Measurements from ENCODE around the gene RTRAF. TPM values are rescaled to one million over a fixed set of nuclear protein-coding genes. Genes with fewer than 3 reads are reported as not detected.

RTRAF gene
- total RNA-seq, 2 donors from 2014 or later, result 138 to 190 TPM

DNA sequence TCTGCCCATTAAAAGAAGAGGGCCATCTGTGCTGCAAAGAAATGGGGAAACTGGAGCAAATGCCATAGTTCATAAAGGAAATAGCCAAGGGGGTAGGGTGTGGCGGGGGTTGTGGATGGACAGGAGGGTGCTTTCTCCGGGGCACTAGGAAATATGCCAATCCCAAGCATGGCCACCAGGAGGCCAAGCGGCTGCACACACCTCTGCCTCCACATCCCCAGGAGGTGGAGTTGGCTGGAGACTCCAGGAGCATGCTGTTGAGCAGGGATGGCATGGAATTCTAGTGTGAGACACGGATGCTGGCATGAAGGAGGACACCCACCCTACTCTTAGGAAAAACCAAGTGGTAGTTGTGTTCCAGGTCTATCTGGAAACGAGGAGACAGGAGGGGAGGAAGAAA is 54.3 kb downstream of the RTRAF start:
- ATAC-seq (replicated peaks), result peak; percentile 63
- Mint-ChIP-seq H3K4me1 (peaks cover 4% of the 10 kb centered on the region), H3K4me3 (no peak overlapping the region), H3K27ac (no peak overlapping the region), H3K9me3 (no peaks in the 10 kb centered on the region), H3K27me3 (peaks cover 3% of the 10 kb centered on the region), H3K36me3 (ENCODE audit: low read depth) (no peaks in the 10 kb centered on the region)

DNA sequence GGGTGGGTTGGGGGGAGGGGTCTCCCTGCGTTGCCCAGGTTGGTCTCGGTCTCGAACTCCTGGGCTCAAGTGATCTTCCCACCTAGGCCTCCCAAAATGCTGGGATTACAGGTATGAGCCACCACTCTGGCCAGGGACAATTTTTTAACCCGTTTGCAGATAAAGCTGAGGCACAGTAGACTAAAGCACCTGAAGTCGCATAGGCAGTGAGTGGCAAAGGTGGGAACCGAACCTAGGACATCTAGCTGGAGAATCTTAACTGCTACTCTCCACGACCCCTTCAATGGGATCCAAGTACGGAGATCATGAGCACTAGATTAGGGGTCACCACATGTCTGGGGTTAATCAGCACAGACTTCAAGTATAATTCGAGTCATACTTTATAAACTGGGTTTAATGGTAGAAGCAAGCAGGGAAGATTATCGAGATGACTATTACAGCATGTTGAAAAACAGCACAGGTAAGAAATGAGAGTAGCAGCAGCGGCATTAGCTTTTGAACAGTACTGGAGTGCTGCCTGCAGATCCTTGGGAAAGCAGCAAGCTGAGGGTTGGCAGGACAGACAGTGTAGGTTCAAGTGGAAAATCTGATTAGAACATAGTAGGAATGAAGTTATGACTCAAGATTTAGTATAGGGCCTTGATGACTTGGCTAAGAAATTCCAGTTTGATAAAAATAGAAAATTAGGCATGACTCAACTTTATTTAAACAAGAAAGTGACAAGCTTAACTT is 55.6 kb downstream of the RTRAF start:
- H3K27me3 Mint-ChIP-seq, result peaks cover 3% of the 10 kb centered on the region
- no peak overlapping the region for H3K4me3 Mint-ChIP-seq
- peaks cover 4% of the 10 kb centered on the region for H3K4me1 Mint-ChIP-seq
- no peaks in the 10 kb centered on the region for H3K36me3 Mint-ChIP-seq (ENCODE audit: low read depth)
- H3K27ac Mint-ChIP-seq, result no peak overlapping the region
- ATAC-seq (replicated peaks), result peak; percentile 74
- H3K9me3 Mint-ChIP-seq, result no peaks in the 10 kb centered on the region

DNA sequence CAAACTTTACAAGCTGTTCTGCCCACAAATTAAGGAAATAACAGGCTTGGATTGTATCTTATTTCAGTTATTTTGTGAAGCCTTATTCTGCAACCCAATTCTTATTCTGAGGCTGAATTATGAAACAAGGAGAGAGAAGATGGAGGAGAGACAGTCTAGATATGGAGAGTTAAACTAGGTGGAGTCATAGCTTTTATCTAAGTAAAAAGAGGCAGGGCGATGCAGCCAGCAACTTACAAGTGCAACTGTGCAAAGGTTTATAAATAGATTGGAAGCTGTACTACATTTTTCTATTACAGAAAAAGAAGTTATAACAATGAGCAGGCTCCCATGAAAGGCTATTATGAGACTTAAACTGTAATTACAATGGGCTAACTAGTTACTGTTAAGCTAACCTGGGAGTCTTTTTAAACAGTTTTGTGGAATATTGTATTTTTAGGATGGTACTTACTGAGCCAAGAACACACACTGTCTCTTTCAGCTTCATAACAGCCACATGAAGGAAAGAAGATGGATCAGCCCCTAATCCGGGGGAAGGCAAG is 57.1 kb downstream of the RTRAF start:
- Mint-ChIP-seq H3K27ac (no peak overlapping the region), H3K36me3 (ENCODE audit: low read depth) (no peaks in the 10 kb centered on the region)

GRCh38 chr14:52048116-52048515 is 58.8 kb downstream of the RTRAF start:
- no peak for ATAC-seq (replicated peaks)
- Mint-ChIP-seq H3K9me3 (no peaks in the 10 kb centered on the region), H3K27me3 (peaks cover 3% of the 10 kb centered on the region), H3K4me1 (peaks cover 4% of the 10 kb centered on the region), H3K4me3 (no peak overlapping the region), H3K36me3 (ENCODE audit: low read depth) (no peaks in the 10 kb centered on the region), H3K27ac (no peak overlapping the region)

More for the DNA sequence above, 57.1 kb downstream of the RTRAF start:
- no peak for ATAC-seq (replicated peaks)
- Mint-ChIP-seq H3K4me3 (no peak overlapping the region), H3K27me3 (peaks cover 3% of the 10 kb centered on the region), H3K9me3 (no peaks in the 10 kb centered on the region), H3K4me1 (peaks cover 4% of the 10 kb centered on the region)

- H3K36me3 Mint-ChIP-seq (ENCODE audit: low read depth), result no peaks in the 10 kb centered on the region
- peaks cover 2% of the 10 kb centered on the region for H3K27me3 Mint-ChIP-seq
Observed at GRCh38 chr14:52048641-52049204, 59.4 kb downstream of the RTRAF start.

GRCh38 chr14:52049271-52049670 is 59.9 kb downstream of the RTRAF start:
- Mint-ChIP-seq H3K27me3 (no peaks in the 10 kb centered on the region), H3K4me1 (no peaks in the 10 kb centered on the region), H3K36me3 (ENCODE audit: low read depth) (no peaks in the 10 kb centered on the region), H3K9me3 (no peaks in the 10 kb centered on the region), H3K27ac (no peak overlapping the region), H3K4me3 (no peak overlapping the region)
- ATAC-seq (replicated peaks), result no peak

More at GRCh38 chr14:52048641-52049204, 59.4 kb downstream of the RTRAF start:
- Mint-ChIP-seq H3K4me3 (no peak overlapping the region), H3K9me3 (no peaks in the 10 kb centered on the region), H3K27ac (no peak overlapping the region), H3K4me1 (peaks cover 2% of the 10 kb centered on the region)
- ATAC-seq (replicated peaks), result no peak

DNA sequence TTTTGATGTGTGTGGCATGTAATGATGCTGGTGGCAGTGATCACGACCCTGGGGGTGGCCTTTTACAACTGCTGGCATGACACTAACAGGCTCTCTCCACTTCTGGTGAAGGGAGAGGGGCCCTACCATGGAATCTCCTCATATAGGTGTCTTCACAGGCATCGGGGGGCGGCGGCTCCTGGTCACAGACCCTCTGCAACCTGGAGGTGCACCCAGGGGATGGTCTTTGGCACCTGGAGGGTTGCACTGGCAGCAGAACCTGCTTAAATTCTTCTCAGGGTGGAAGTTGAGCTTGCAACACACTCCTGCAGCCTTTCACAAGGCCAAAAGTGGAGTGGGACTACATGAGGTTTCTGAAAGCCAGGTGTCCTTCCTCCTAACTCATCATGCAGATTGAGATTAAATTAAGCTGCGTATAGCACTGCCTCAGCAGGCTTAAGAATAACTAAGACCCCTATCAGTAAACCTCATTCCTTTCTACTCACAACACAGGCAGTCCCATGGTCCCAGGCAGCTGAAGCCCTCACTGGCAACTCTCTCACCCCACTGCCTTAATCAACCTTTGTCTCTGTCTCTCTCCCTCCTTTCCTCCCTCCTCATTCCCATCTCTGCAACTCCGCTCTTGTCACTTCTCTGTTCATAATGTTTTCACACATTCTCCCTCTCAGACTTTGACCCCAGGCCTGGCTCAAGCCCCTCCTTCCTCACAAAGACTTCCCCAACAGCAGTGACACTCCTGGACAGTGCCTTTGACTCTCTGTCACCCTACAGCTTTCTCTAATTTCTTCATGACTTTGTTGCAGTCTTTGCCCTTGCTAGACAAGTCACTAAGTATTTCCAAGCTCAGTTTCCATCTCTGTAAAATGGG is 60.6 kb downstream of the RTRAF start:
- no peaks in the 10 kb centered on the region for H3K27me3 Mint-ChIP-seq
- H3K4me3 Mint-ChIP-seq, result no peak overlapping the region
- no peaks in the 10 kb centered on the region for H3K9me3 Mint-ChIP-seq
- no peak for ATAC-seq (replicated peaks)
- H3K27ac Mint-ChIP-seq, result no peak overlapping the region
- no peaks in the 10 kb centered on the region for H3K36me3 Mint-ChIP-seq (ENCODE audit: low read depth)
- H3K4me1 Mint-ChIP-seq, result no peaks in the 10 kb centered on the region

GRCh38 chr14:52051251-52051650 is 61.9 kb downstream of the RTRAF start:
- H3K27me3 Mint-ChIP-seq, result peaks cover 5% of the 10 kb centered on the region
- no peak for ATAC-seq (replicated peaks)
- H3K36me3 Mint-ChIP-seq (ENCODE audit: low read depth), result no peaks in the 10 kb centered on the region
- no peaks in the 10 kb centered on the region for H3K4me1 Mint-ChIP-seq
- H3K4me3 Mint-ChIP-seq, result no peak overlapping the region
- no peaks in the 10 kb centered on the region for H3K9me3 Mint-ChIP-seq
- no peak overlapping the region for H3K27ac Mint-ChIP-seq

GRCh38 chr14:52051871-52052270 is 62.5 kb downstream of the RTRAF start:
- Mint-ChIP-seq H3K4me1 (no peaks in the 10 kb centered on the region), H3K27me3 (peaks cover 5% of the 10 kb centered on the region), H3K36me3 (ENCODE audit: low read depth) (no peaks in the 10 kb centered on the region), H3K9me3 (no peaks in the 10 kb centered on the region), H3K27ac (no peak overlapping the region), H3K4me3 (no peak overlapping the region)
- ATAC-seq (replicated peaks), result no peak

- ATAC-seq (replicated peaks), result no peak
- no peak overlapping the region for H3K27ac Mint-ChIP-seq
- no peaks in the 10 kb centered on the region for H3K36me3 Mint-ChIP-seq (ENCODE audit: low read depth)
- H3K4me3 Mint-ChIP-seq, result no peak overlapping the region
- no peaks in the 10 kb centered on the region for H3K9me3 Mint-ChIP-seq
- H3K27me3 Mint-ChIP-seq, result peaks cover 5% of the 10 kb centered on the region
- H3K4me1 Mint-ChIP-seq, result no peaks in the 10 kb centered on the region
Observed at GRCh38 chr14:52052288-52052943, 63.1 kb downstream of the RTRAF start.

DNA sequence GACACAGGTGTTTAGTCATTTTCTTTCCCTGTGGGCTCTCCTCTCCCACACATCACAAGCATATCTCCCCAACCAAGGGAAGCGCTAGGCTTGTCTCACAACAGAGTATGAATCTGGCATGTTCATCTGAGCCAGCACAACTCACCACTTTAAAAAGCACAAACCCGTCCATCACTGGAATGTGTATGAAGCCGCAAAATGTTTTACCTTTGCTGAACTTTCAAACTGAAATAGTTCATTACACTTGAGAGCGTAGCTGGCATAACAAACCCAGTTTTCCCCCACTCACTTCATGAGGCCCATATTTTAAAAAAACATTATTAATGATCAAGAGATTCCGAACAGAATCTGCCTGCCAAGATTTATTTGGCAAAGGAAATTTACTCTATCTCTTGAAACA is 63.7 kb downstream of the RTRAF start:
- Mint-ChIP-seq H3K27me3 (peaks cover 5% of the 10 kb centered on the region), H3K4me3 (no peak overlapping the region), H3K27ac (no peak overlapping the region), H3K9me3 (no peaks in the 10 kb centered on the region), H3K4me1 (no peaks in the 10 kb centered on the region), H3K36me3 (ENCODE audit: low read depth) (no peaks in the 10 kb centered on the region)
- ATAC-seq (replicated peaks), result no peak

- ATAC-seq (replicated peaks), result no peak
- no peak overlapping the region for H3K27ac Mint-ChIP-seq
- H3K4me3 Mint-ChIP-seq, result no peak overlapping the region
- H3K27me3 Mint-ChIP-seq, result peaks cover 9% of the 10 kb centered on the region
- H3K9me3 Mint-ChIP-seq, result no peaks in the 10 kb centered on the region
- H3K36me3 Mint-ChIP-seq (ENCODE audit: low read depth), result no peaks in the 10 kb centered on the region
- no peaks in the 10 kb centered on the region for H3K4me1 Mint-ChIP-seq
Observed at GRCh38 chr14:52054678-52055077, 65.3 kb downstream of the RTRAF start.

GRCh38 chr14:52055167-52055566 is 65.8 kb downstream of the RTRAF start:
- Mint-ChIP-seq H3K4me1 (no peaks in the 10 kb centered on the region), H3K9me3 (no peaks in the 10 kb centered on the region), H3K36me3 (ENCODE audit: low read depth) (no peaks in the 10 kb centered on the region), H3K27ac (no peak overlapping the region), H3K27me3 (peaks cover 9% of the 10 kb centered on the region), H3K4me3 (no peak overlapping the region)
- no peak for ATAC-seq (replicated peaks)

DNA sequence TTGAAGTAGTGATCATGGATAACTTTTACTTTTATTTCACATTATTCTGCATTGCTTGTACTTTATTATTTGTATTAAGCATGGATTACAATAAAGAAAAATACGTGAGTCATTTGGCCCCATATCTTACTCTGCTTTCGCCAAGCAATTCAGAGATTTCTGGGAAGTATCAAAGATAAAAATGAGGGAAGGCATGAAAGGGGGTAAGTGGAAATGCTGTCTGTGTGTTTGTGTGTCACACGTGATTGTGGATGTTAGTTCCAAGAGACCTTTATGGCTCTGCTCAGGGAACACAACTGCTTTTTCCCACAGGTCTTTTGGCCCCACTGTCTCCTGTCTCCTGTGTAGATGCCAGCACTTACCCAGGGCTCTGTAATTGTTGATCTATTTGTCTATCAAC is 69.0 kb downstream of the RTRAF start:
- H3K27me3 Mint-ChIP-seq, result peaks cover 9% of the 10 kb centered on the region
- no peaks in the 10 kb centered on the region for H3K4me1 Mint-ChIP-seq
- H3K27ac Mint-ChIP-seq, result no peak overlapping the region
- H3K36me3 Mint-ChIP-seq (ENCODE audit: low read depth), result no peaks in the 10 kb centered on the region
- H3K9me3 Mint-ChIP-seq, result no peaks in the 10 kb centered on the region
- H3K4me3 Mint-ChIP-seq, result no peak overlapping the region
- ATAC-seq (replicated peaks), result no peak
